Endodermal cell (in vitro differentiated cells): ENCODE results near the gene UFSP2. TPM values are rescaled to one million over a fixed set of nuclear protein-coding genes. Genes with fewer than 3 reads are reported as not detected.

Experiments
- DNase-seq: peaks from one replicate; pipeline ENCODE4 v3.0.0-alpha.2; 2017
- H3K27ac ChIP-seq: 2 replicates; pipeline ENCODE4 v1.5.1; 2013; ENCODE audit warnings: mild to moderate bottlenecking, low read depth, low read length, moderate library complexity
- H3K27me3 ChIP-seq: 2 replicates; pipeline ENCODE4 v1.6.1; 2013; ENCODE audit warnings: mild to moderate bottlenecking, low read length, moderate library complexity; ENCODE audit not compliant: insufficient read depth, control insufficient read depth, poor library complexity, severe bottlenecking
- H3K36me3 ChIP-seq: 2 replicates; pipeline ENCODE4 v1.7.0; 2013; ENCODE audit warnings: mild to moderate bottlenecking, low read length, moderate library complexity; ENCODE audit not compliant: control insufficient read depth, insufficient read depth
- H3K4me1 ChIP-seq: one replicate; pipeline ENCODE4 v1.7.0; 2013; ENCODE audit warnings: low read length; ENCODE audit not compliant: control insufficient read depth, insufficient read depth
- H3K4me3 ChIP-seq: 2 replicates; pipeline ENCODE4 v1.5.1; 2013; ENCODE audit warnings: mild to moderate bottlenecking, low read length, moderate library complexity
- H3K9ac ChIP-seq: 2 replicates; pipeline ENCODE4 v1.6.1; 2013; ENCODE audit warnings: mild to moderate bottlenecking, low read length, moderate library complexity; ENCODE audit not compliant: poor library complexity, severe bottlenecking; ENCODE audit errors: extremely low read depth
- H3K9me3 ChIP-seq: 2 replicates; pipeline ENCODE4 v1.6.1; 2013; ENCODE audit warnings: mild to moderate bottlenecking, low read length, moderate library complexity; ENCODE audit not compliant: control insufficient read depth
- H3K27ac Mint-ChIP-seq: 2 replicates; pipeline ENCODE4 v1.8.0; 2020; ENCODE audit warnings: mixed read lengths
- H3K27me3 Mint-ChIP-seq: 2 replicates; pipeline ENCODE4 v1.8.0; 2021; ENCODE audit warnings: mild to moderate bottlenecking, mixed read lengths; ENCODE audit not compliant: insufficient read depth
- H3K36me3 Mint-ChIP-seq: 2 replicates; pipeline ENCODE4 v1.8.0; 2020; ENCODE audit warnings: low read depth, mixed read lengths
- H3K4me1 Mint-ChIP-seq: 2 replicates; pipeline ENCODE4 v1.8.0; 2020; ENCODE audit warnings: mixed read lengths
- H3K4me3 Mint-ChIP-seq: 2 replicates; pipeline ENCODE4 v1.8.0; 2020; ENCODE audit warnings: mild to moderate bottlenecking, moderate library complexity, mixed read lengths
- H3K9me3 Mint-ChIP-seq: 2 replicates; pipeline ENCODE4 v1.8.0; 2020; ENCODE audit warnings: mild to moderate bottlenecking, mixed read lengths
- CTCF ChIP-seq: fragments of 200-600 bp; sonication (generic); conservative IDR thresholded peaks from 2 replicates; pipeline ENCODE4 v1.5.0; 2021; ENCODE audit warnings: antibody characterized with exemption, mild to moderate bottlenecking
- WGBS, 2 experiments: methylation state at CpG; one replicate each; pipeline versions ENCODE4 v1.1.5 to v1.1.7; 2013; ENCODE audit warnings: missing lambda C conversion rate in 2 of 2, mixed read lengths in 1 of 2; ENCODE audit not compliant: insufficient coverage in 1 of 2, insufficient read length in 1 of 2; 5-methylcytosine and 5-hydroxymethylcytosine counted together
- total RNA-seq, 2 donors: library from RNA; stranded (reverse); fragmentation: NEBNext Ultra II Directional in 1 of 2; extraction: Animal tissue kit (Norgen Biotek cat#: 25700) in 1 of 2; gene quantifications; 2 replicates in 1 of 2; 3 replicates in 1 of 2; pipeline ENCODE4 v1.2.1, GENCODE V29; 2021

The UFSP2 gene
- total RNA-seq, 2 donors from 2014 or later: 23.3 to 24.7 TPM

- peaks cover 7% of the 10 kb centered on the region for H3K9me3 ChIP-seq
- WGBS, 2 experiments: 87 to 100% methylated on average over 1 of the region's 2 CpGs
- peaks cover 46% of the 10 kb centered on the region for H3K36me3 ChIP-seq
- Mint-ChIP-seq H3K4me3 (no peak overlapping the region), H3K9me3 (peaks cover 5% of the 10 kb centered on the region), H3K27me3 (no peaks in the 10 kb centered on the region), H3K4me1 (no peaks in the 10 kb centered on the region), H3K27ac (no peak overlapping the region), H3K36me3 (peaks cover 53% of the 10 kb centered on the region)
- no peak for DNase-seq
- no peak overlapping the region for H3K4me3 ChIP-seq
- TF ChIP-seq CTCF: no peak
- no peak overlapping the region for H3K9ac ChIP-seq
- H3K4me1 ChIP-seq: no peaks in the 10 kb centered on the region
- H3K27me3 ChIP-seq: no peaks in the 10 kb centered on the region
- H3K27ac ChIP-seq: no peak overlapping the region
Observed at GRCh38 chr4:185408432-185408831, 17.3 kb downstream of the UFSP2 start.

- no peak for TF ChIP-seq CTCF
Observed at GRCh38 chr4:185405296-185405999, 20.3 kb downstream of the UFSP2 start.

GRCh38 chr4:185404031-185404430 lies 21.7 kb downstream of the UFSP2 start:
- Histone ChIP-seq H3K4me3 (no peak overlapping the region), H3K36me3 (peaks cover 50% of the 10 kb centered on the region), H3K27me3 (no peaks in the 10 kb centered on the region), H3K9ac (no peak overlapping the region), H3K27ac (no peak overlapping the region), H3K9me3 (no peaks in the 10 kb centered on the region), H3K4me1 (no peaks in the 10 kb centered on the region)
- no peaks in the 10 kb centered on the region for H3K9me3 Mint-ChIP-seq
- no peak overlapping the region for H3K4me3 Mint-ChIP-seq
- H3K27me3 Mint-ChIP-seq: no peaks in the 10 kb centered on the region
- no peak overlapping the region for H3K27ac Mint-ChIP-seq
- 97 to 100% methylated on average over 4 of the region's 4 CpGs for WGBS, 2 experiments
- no peaks in the 10 kb centered on the region for H3K4me1 Mint-ChIP-seq
- no peak for TF ChIP-seq CTCF
- DNase-seq: no peak
- H3K36me3 Mint-ChIP-seq: peaks cover 59% of the 10 kb centered on the region

More at GRCh38 chr4:185405296-185405999, 20.3 kb downstream of the UFSP2 start:
- no peak overlapping the region for H3K27ac ChIP-seq
- H3K4me1 ChIP-seq: no peaks in the 10 kb centered on the region
- H3K9me3 Mint-ChIP-seq: peaks cover 5% of the 10 kb centered on the region
- no peak overlapping the region for H3K9ac ChIP-seq
- peaks cover 58% of the 10 kb centered on the region for H3K36me3 Mint-ChIP-seq
- 97 to 100% methylated on average over 4 to 6 of the region's 6 CpGs for WGBS, 2 experiments
- H3K9me3 ChIP-seq: peaks cover 7% of the 10 kb centered on the region
- DNase-seq: no peak
- H3K4me3 ChIP-seq: no peak overlapping the region
- H3K27me3 Mint-ChIP-seq: no peaks in the 10 kb centered on the region
- no peaks in the 10 kb centered on the region for H3K27me3 ChIP-seq
- peaks cover 46% of the 10 kb centered on the region for H3K36me3 ChIP-seq
- no peaks in the 10 kb centered on the region for H3K4me1 Mint-ChIP-seq
- no peak overlapping the region for H3K4me3 Mint-ChIP-seq
- H3K27ac Mint-ChIP-seq: no peak overlapping the region
